HG02678 (cell line): Measurements from ENCODE around the gene SIN3A.
"Not testable (repeated sequence)": the region's sequence is repeated elsewhere in the genome, so short reads cannot be mapped to it uniquely, and the experiment has no call there.

Source experiments
- ATAC-seq: cut with Tn5 transposase; IDR thresholded peaks from one replicate; pipeline ENCODE4 v1.9.1; 2021; ENCODE audit warnings: mild to moderate bottlenecking, moderate library complexity; ENCODE audit not compliant: unreplicated experiment

SIN3A gene

DNA sequence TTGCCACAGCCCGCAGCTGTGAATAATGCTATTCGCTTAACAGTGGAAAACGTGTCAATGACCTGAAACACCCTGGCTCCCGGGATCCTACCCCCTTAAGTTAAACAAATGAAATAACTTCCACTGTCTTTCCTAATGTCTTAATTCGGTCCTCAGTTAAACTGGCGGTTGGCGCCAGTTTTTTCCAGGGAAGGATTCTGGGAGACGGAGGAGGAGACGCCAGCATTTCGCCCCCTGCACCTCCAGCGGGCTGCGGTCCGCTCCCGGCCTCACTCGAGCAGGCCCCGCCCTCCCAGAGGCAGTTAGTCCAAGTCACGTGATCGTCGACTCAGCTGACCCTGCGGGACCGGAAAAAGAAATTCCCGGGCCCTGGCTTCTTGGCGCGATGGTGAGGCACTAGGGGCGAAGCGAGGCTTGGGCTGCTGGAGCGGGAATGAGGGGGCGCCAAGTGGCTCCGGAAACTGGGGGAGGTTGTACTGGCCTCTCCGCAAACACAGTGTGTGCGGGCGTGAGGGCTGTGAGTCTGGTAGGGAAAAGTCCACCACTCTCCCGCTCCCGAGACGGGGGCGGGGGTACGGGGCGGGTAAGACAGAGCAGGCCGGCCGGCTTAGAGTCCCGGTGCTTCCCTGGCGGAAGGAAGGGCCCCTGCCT lies 115.7 kb downstream of the SIN3A start, which contains the start of gene COMMD4:
COMMD4 (plus strand) TSS at position 359 of the 651 bp plus-strand sequence; CDS start at position 386, 27 bp downstream.
- peak; percentile 76 for ATAC-seq

- ATAC-seq = no peak
Measured at GRCh38 chr15:75335313-75335704, 116.2 kb downstream of the SIN3A start.

DNA sequence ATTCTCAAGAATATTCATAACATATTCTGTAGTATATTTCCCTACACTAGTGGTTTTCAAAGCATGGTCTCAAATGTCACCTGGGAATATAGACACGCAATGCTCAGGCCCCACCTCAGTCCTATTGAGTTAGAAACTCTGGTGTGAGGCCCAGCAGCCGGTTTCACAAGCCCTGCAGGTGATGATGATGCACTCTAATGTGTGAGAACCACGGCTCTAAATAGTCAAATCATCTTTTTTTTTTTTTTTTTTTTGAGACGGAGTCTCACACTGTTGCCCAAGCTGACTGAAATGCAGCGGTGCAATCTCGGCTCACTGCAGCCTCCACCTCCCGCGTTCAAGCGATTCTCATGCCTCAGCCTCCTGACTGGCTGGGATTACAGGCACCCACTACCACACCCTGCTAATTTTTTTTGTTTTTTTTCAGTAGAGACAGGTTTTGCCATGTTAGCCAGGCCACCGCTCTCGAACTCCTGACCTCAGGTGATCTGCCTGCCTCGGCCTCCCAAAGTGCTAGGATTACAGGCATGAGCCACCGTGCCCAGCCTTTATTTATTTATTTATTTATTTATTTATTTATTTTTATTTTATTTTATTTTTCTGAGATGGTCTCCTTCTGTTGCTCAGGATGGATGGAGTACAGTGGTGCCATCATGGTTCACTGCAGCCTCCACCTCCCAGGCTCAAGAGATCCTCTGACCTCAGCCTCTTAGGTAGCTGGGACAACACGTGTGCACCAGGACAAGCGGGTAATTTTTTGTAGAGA lies 117.7 kb downstream of the SIN3A start:
- ATAC-seq = peak; percentile 46

- not testable (repeated sequence) for ATAC-seq
Measured at GRCh38 chr15:75332093-75332492, 119.4 kb downstream of the SIN3A start.

- ATAC-seq = no peak
Measured at GRCh38 chr15:75329571-75329970, 121.9 kb downstream of the SIN3A start.

DNA sequence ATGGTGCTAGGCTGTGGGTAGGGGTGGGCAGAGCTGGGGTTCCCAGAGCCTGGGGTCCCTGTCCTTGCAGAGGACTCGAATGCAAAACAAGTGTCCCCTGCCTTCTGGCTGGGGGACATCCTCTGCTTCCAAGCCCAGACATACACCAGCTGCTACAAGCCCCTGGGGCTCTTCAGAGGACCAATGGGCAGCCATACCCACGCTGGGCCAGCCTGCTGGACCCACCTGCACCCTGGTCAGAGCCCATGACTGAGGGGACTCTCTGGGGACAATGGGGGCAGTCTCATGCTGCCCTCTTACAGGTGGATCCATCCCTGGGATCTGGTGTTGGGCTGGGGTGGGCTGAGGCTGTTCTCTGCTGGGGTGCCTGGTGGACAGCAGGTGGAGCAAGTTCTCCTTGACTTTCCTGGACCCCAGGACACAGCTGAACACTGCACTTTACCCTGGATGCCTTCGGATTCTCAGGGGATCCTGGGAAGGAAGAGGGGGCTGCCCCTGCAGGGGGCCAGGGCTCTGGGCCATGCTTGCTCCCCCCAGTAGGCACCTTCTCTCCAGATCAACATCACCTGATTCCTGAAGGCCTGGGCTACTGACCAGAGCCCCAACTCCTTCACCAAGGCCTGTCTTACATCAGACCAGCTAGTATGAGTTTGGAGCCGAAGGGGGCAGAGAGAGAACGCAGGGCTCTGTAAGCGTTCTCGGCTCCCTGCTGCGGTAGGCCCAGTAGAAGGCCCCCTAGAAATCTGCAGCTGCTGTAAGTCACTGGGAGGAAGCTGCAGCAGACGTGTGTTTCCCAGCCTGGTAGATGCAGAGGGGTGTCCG lies 122.8 kb downstream of the SIN3A start:
- ATAC-seq = no peak

GRCh38 chr15:75327491-75327890 lies 124.0 kb downstream of the SIN3A start:
- no peak for ATAC-seq

DNA sequence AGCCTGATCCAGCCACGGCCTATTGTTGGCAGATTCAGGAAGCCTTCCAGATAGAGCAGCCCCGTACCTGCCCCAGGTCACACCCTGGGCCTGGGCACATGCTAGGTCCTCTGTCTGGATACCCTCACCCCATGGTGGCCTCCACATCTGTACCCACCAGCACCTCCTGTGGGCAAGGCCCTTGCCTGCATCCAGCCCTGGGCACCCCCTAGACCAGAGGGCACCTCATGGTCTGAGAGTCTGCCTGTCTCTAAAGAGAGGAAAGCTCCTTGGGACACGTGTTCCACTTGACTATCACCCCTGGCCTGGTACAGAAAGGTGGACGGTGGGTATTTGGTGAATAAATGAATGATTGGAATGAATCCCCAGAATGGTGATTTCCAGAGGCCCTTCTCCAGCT lies 124.5 kb downstream of the SIN3A start:
- ATAC-seq = no peak

GRCh38 chr15:75325922-75326321 lies 125.6 kb downstream of the SIN3A start:
- ATAC-seq = no peak

- no peak for ATAC-seq
Measured at GRCh38 chr15:75321711-75322110, 129.8 kb downstream of the SIN3A start.
